Pancreas (tissue), 10 donors: ENCODE data around the gene RAD9A. TPM values are rescaled to one million over a fixed set of nuclear protein-coding genes. Genes with fewer than 3 reads are reported as not detected.

Experiments used
- ATAC-seq, 4 donors: fragments of 200-7000 bp; cut with Tn5 transposase; one replicate each; pipeline versions ENCODE4 v1.8.0 to v1.9.1; 2020; ENCODE audit warnings: mild to moderate bottlenecking in 4 of 4, moderate library complexity in 4 of 4
- DNase-seq, 6 donors: peaks; one replicate each; pipeline ENCODE4 v3.0.0-alpha.2; 2020
- FAIRE-seq: peaks from 2 replicates; lab custom pipeline; 2012; peaks lifted over from hg19 to GRCh38; lab: Jason Lieb, UNC
- H3K27ac ChIP-seq, 4 donors: fragments of 200-600 bp; sonication (generic); 1 replicate in 3 of 4; 2 replicates in 1 of 4; pipeline versions ENCODE4 v1.5.0 to v1.8.0; 2020
- H3K27me3 ChIP-seq, 4 donors: fragments of 200-600 bp; one replicate each; pipeline ENCODE4 v1.8.0; 2021
- H3K36me3 ChIP-seq, 3 donors: fragments of 200-600 bp; sonication (generic) in 1 of 3; one replicate each; pipeline versions ENCODE4 v1.5.0 to v1.8.0; 2020 to 2021
- H3K4me1 ChIP-seq, 3 donors: fragments of 200-600 bp; one replicate each; pipeline ENCODE4 v1.8.0; 2021
- H3K4me3 ChIP-seq, 4 donors: fragments of 200-600 bp; sonication (generic) in 2 of 4; one replicate each; pipeline versions ENCODE4 v1.5.0 to v1.8.0; 2020 to 2021
- H3K9me3 ChIP-seq, 4 donors: fragments of 200-600 bp; one replicate each; pipeline ENCODE4 v1.8.0; 2021
- CTCF ChIP-seq, 4 donors: fragments of 200-600 bp; sonication (generic) in 3 of 4; IDR thresholded peaks; one replicate each; pipeline versions ENCODE4 v1.5.0 to v1.8.0; 2021; ENCODE audit warnings: antibody characterized with exemption in 4 of 4
- WGBS, 2 donors: extraction: QIAGEN DNeasy Blood & Tissue Kit; methylation state at CpG; one replicate each; pipeline ENCODE4 v1.1.7; 2013; 5-methylcytosine and 5-hydroxymethylcytosine counted together
- intact Hi-C, 3 donors: fragments of 100-400 bp; cut with DNase I; formaldehyde crosslinking; loops; one replicate each; pipeline versions ENCODE4 v1.11.1 to v1.14.2; 2022
- polyA plus RNA-seq, 2 donors: library from polyadenylated mRNA; stranded (reverse); fragments of 200-250 nt; gene quantifications; one replicate each; pipeline ENCODE4 v1.2.3, GENCODE V29; 2013
- total RNA-seq, 6 donors: library from RNA; stranded (reverse); fragmentation: NEBNext Ultra II Directional in 4 of 6; extraction: Animal tissue kit (Norgen Biotek cat#: 25700) in 4 of 6; gene quantifications; one replicate each; pipeline versions ENCODE4 v1.2.1 to v1.2.4, GENCODE V29; 2021 to 2023
- donor health status: healthy with polysubstance abuse.
- donor health status: DM: no; HTN: no; CAD: no; lungs with moderate emphysema.
- donor health status: DM: no; HTN: no; CAD: no.
- donor health status: control.
- donor health status: control.
- donor health status: Bipolar disorder and iron deficiency.
- donor health status: DM: yes; HTN: yes; CAD: no.
- donor health status: DM: no; HTN: no; CAD: no.
- donor health status: DM: no; HTN: no; CAD: no.
- donor health status: DM: yes; HTN: yes; CAD: no.

The RAD9A gene
- total and polyA plus RNA-seq, 8 donors = 9.4 to 45.2 (median 15.0) TPM

- Histone ChIP-seq H3K9me3 (no peaks in the 10 kb centered on the region), H3K36me3 (no peaks in the 10 kb centered on the region), H3K27me3 (no peaks in the 10 kb centered on the region), H3K4me3 (peak overlapping the region; percentile 44 to 88 (median 68)), H3K27ac (peak overlapping the region; percentile 88 to 95 (median 93)), H3K4me1 (peaks cover 0 to 13% (median 11%) of the 10 kb centered on the region in 3 donors)
- FAIRE-seq (no peak), DNase-seq (peak in 1 of 6 donors; percentile 69), ATAC-seq (no peak)
- no peak for TF ChIP-seq CTCF (IDR thresholded peaks at IDR 0.05)
- WGBS, 2 donors = 24 to 33% methylated on average over 13 to 15 of the region's 15 CpGs
- intact Hi-C loops = no loop called here
These were observed 28.4 kb downstream of the RAD9A start for GRCh38 chr11:67420147-67420645.

GRCh38 chr11:67420646-67421429 is 29.1 kb downstream of the RAD9A start:
- FAIRE-seq (no peak), DNase-seq (peak; percentile 95 to 100 (median 100)), ATAC-seq (peak; percentile 91 to 97 (median 94))
- peak overlapping the region; percentile 88 to 95 (median 93) for H3K27ac ChIP-seq
- 1% methylated on average over 64 to 97 of the region's 97 CpGs for WGBS, 2 donors
- H3K4me3 ChIP-seq = peak overlapping the region; percentile 44 to 88 (median 68)
- H3K4me1 ChIP-seq = peaks cover 0 to 13% (median 11%) of the 10 kb centered on the region in 3 donors
- H3K36me3 ChIP-seq = no peaks in the 10 kb centered on the region
- no peaks in the 10 kb centered on the region for H3K27me3 ChIP-seq
- H3K9me3 ChIP-seq = no peaks in the 10 kb centered on the region
- intact Hi-C loops = no loop called here
- no peak for TF ChIP-seq CTCF (IDR thresholded peaks at IDR 0.05)

DNA sequence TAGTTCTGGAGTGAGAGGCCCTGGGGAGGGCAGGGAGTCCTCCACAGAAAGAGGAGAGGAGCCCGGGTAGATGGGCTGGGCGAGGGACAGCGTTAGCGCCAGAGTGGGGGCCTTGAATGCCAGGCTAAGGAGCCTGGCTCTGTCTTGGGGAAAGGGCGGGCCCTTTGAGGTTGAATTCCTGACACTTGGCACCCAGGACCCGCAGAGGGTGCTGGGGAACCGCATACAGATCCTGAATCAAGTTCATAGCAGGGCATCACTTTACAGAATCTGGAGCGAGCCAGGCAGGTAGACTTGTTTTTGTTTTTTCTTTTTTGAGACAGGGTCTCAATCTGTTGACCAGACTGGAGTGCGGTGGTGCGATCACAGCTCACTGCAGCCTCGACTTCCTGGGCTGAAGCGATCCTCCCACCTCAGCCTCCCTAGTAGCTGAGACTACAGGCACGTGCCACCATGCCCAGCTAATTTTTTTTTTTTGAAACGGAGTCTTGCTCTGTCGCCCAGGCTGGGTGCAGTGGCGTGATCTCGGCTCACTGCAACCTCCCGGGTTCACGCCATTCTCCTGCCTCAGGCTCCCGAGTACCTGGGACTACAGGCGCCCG is 29.7 kb downstream of the RAD9A start:
- DNase-seq = peak in 1 of 6 donors; percentile 48
- Histone ChIP-seq H3K4me1 (peaks cover 0 to 13% (median 11%) of the 10 kb centered on the region in 3 donors), H3K4me3 (peak overlapping the region in 2 of 4 donors; percentile 66 to 70), H3K9me3 (no peaks in the 10 kb centered on the region), H3K36me3 (no peaks in the 10 kb centered on the region), H3K27ac (peak overlapping the region in 3 of 4 donors; percentile 40 to 95 (median 91)), H3K27me3 (no peaks in the 10 kb centered on the region)
- intact Hi-C loops = no loop called here
- no peak for TF ChIP-seq CTCF (IDR thresholded peaks at IDR 0.05)
- peak; percentile 9 to 21 (median 13) for ATAC-seq
- 68 to 69% methylated on average over 22 of the region's 22 CpGs for WGBS, 2 donors
- FAIRE-seq = no peak

GRCh38 chr11:67422891-67423290 is 31.1 kb downstream of the RAD9A start:
- no peak for FAIRE-seq
- no peaks in the 10 kb centered on the region for H3K9me3 ChIP-seq
- H3K27ac ChIP-seq = no peak overlapping the region
- ATAC-seq = no peak
- intact Hi-C loops = no loop called here
- DNase-seq = peak in 1 of 6 donors; percentile 46
- H3K4me1 ChIP-seq = peaks cover 0 to 18% (median 16%) of the 10 kb centered on the region in 3 donors
- 81 to 86% methylated on average over 5 to 6 of the region's 6 CpGs for WGBS, 2 donors
- TF ChIP-seq CTCF (IDR thresholded peaks at IDR 0.05) = no peak
- H3K4me3 ChIP-seq = no peak overlapping the region
- no peaks in the 10 kb centered on the region for H3K27me3 ChIP-seq
- H3K36me3 ChIP-seq = no peaks in the 10 kb centered on the region
